ENCODE results near the gene EEF2KMT.

Gene EEF2KMT

DNA sequence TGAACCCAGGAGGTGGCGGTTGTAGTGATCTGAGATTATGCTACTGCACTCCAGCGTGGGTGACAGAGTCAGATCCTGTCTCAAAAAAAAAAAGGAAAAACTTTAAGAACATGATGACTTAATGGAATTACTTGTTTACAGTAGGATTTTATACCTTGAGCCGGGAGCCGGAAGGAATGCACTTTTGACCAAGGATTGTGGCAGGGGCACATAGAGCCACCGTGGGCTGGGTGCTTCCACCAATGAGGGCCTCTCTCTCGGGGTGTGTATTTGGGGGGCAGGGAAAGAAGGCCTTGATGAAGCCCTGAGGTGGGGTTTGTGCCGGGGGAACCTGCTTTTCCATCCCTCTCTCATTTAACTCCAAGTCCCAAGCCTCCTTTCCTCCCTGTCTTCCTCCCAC, 57.1 kb downstream of the EEF2KMT start:
- no peak for DNase-seq

DNA sequence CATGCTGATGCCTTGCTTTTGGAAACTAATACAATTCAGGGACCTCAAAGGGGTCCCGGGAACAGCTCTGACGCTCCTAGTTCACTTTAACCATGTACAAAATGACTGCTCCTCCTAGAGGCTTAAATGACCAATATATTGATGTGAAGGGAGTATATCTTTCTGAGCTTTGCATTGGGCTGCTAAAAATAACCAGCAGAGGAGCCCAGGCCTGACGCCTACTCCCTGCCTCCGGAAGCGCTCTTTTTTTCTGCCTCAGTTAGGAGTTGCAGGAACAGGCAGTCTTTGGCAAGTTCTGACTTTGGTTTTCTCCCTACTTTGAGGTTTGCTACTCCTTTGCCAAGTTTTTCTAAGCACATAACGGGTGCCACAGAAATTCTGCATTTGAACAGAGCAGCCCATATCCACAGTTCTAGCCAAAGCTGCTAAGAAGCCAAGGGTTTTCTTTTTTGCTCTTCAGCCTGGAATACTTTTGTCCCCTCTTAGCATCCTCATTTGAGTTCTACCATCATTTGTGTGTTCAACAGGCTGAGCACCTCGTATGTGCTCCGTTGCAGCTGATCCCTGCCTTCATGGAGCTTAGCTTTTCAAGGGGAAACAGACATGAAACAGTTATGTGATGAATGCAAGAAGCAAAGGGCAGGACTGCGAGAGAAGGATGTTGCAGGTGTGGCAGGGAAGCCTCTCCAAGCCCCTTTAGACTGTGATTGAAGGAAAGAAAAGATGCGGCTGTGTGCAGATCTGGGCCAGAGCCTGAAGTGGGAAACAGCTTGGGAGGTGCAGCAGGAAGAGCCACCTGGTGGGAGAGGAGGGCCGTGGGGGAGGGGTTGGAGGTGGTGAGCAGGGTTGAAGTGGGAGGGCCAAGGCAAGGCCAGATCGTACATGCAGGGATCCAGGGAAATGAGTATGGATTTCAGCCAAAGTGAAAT, 61.1 kb downstream of the EEF2KMT start:
- no peak for DNase-seq

DNA sequence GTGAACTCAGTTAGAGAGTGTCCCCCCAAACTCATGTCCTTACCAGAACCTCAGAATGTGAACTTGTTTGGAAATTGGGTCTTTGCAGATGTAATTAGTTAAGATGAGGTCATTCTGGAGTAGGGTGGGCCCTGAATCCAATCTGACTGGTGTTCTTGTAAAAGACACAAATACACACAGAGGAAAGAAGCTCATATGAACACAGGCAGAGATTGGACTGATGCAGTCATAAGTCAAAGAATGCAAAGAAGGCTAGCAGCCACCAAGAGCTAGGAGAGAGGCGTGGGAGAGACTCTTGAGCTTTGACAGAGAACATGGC, 61.7 kb downstream of the EEF2KMT start:
- no peak for DNase-seq
